ENCODE results near the gene SNX32.

Gene SNX32

GRCh38 chr11:65797711-65798110 is 36.1 kb upstream of the SNX32 start:
- DNase-seq: no peak

GRCh38 chr11:65798882-65799281 is 34.9 kb upstream of the SNX32 start:
- DNase-seq: no peak

GRCh38 chr11:65801153-65801987 is 32.4 kb upstream of the SNX32 start:
- no peak for DNase-seq

GRCh38 chr11:65802841-65803240 is 30.9 kb upstream of the SNX32 start:
- DNase-seq: no peak

- DNase-seq: no peak
These were observed 29.8 kb upstream of the SNX32 start for GRCh38 chr11:65803797-65804492.

- DNase-seq: no peak
These were observed 26.8 kb upstream of the SNX32 start for GRCh38 chr11:65806979-65807378.

- DNase-seq: no peak
These were observed 24.9 kb upstream of the SNX32 start for GRCh38 chr11:65808744-65809341.

GRCh38 chr11:65809496-65809895 is 24.3 kb upstream of the SNX32 start:
- no peak for DNase-seq

GRCh38 chr11:65810046-65810868 is 23.5 kb upstream of the SNX32 start:
- DNase-seq: no peak

- DNase-seq: no peak
These were observed 21.8 kb upstream of the SNX32 start for GRCh38 chr11:65811764-65812475.

- no peak for DNase-seq
These were observed 19.4 kb upstream of the SNX32 start for GRCh38 chr11:65814131-65814985.

- no peak for DNase-seq
These were observed 18.7 kb upstream of the SNX32 start for GRCh38 chr11:65814986-65815565.

- no peak for DNase-seq
These were observed 17.1 kb upstream of the SNX32 start for GRCh38 chr11:65816696-65817095.

- no peak for DNase-seq
These were observed 16.4 kb upstream of the SNX32 start for GRCh38 chr11:65817312-65817834.

GRCh38 chr11:65817835-65818680 is 15.7 kb upstream of the SNX32 start:
- peak; percentile 83 for DNase-seq

- peak; percentile 93 for DNase-seq
These were observed 12.7 kb upstream of the SNX32 start for GRCh38 chr11:65821107-65821506.

GRCh38 chr11:65822776-65823528 is 10.8 kb upstream of the SNX32 start:
- DNase-seq: peak; percentile 47

GRCh38 chr11:65826984-65827735 is 6.6 kb upstream of the SNX32 start:
- no peak for DNase-seq

All from COR-L47 (cell line).